Measurements from ENCODE around the gene DYRK3. TPM values are rescaled to one million over a fixed set of nuclear protein-coding genes. Genes with fewer than 3 reads are reported as not detected.

Gene DYRK3
- total and polyA plus RNA-seq, 2 experiments from 2014 or later, result 18.2 to 31.5 TPM

DNA sequence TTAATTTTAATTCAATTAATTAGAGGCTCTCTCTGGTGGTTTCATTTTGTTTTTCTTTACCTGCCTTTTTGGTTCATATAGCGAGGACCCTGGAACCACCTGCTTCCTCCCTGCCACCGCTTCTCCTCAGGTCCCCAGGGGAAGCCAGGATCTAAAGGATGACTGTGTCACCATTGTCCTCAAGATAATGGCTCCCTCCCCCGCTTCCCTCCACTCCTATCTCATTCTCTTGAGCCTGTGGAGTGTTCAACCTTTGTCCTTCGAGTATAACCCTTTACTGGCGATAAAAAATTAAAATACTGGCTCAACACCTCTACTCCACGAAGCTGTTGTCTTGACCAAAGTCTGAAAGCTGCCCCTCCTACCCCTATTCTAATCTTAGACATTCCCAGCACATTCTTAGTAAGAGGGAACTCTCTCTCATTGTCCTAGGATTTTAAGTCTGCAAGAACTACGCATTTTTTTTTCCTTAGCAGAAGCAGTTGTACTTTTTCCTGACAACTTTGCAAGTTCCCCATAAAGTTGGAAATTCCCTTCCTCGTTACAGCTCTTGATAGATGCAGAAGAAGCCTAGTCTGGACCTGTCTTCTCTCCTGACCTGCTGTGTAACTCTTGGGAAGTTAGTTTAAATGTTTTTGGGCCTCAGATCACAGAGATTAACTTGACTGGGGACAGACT is 36.8 kb downstream of the DYRK3 start:
- Histone ChIP-seq H3K9me2 (ENCODE audit: insufficient read depth) (no peaks in the 10 kb centered on the region), H3K9ac (no peak overlapping the region), H3K4me2 (ENCODE audit: unreplicated experiment) (no peak overlapping the region), H3K4me1 (ENCODE audit: insufficient read depth) (peaks cover 27% of the 10 kb centered on the region), H3K27ac (no peak overlapping the region), H4K20me1 (ENCODE audit: insufficient read depth) (no peaks in the 10 kb centered on the region), H3K79me2 (ENCODE audit: insufficient read depth) (no peaks in the 10 kb centered on the region), H3F3A (ENCODE audit: insufficient read depth) (peaks cover 10% of the 10 kb centered on the region), H2AFZ (no peak overlapping the region), H3K9me3 (ENCODE audit: low read depth) (no peaks in the 10 kb centered on the region), H3K36me3 (ENCODE audit: low read depth) (no peaks in the 10 kb centered on the region), H3K4me3 (no peak overlapping the region), H3K27me3 (replicated peaks; ENCODE audit: insufficient read depth) (no peaks in the 10 kb centered on the region)
- 84 to 87% methylated on average over 8 of the region's 8 CpGs for WGBS, 2 experiments (ENCODE audit: low coverage in 1 of 2, low lambda C conversion rate in 2 of 2, missing lambda C conversion rate in 2 of 2)
- TF ChIP-seq EZH2 (IDR thresholded peaks at IDR 0.05; ENCODE audit: insufficient read depth, poor library complexity, severe bottlenecking), result no peak
- TF ChIP-seq EZH2phosphoT487 (IDR thresholded peaks at IDR 0.05; ENCODE audit: insufficient read depth, low read depth), result no peak
- in situ Hi-C loops (cut with MboI), result no loop called here
- no peak for DNase-seq

DNA sequence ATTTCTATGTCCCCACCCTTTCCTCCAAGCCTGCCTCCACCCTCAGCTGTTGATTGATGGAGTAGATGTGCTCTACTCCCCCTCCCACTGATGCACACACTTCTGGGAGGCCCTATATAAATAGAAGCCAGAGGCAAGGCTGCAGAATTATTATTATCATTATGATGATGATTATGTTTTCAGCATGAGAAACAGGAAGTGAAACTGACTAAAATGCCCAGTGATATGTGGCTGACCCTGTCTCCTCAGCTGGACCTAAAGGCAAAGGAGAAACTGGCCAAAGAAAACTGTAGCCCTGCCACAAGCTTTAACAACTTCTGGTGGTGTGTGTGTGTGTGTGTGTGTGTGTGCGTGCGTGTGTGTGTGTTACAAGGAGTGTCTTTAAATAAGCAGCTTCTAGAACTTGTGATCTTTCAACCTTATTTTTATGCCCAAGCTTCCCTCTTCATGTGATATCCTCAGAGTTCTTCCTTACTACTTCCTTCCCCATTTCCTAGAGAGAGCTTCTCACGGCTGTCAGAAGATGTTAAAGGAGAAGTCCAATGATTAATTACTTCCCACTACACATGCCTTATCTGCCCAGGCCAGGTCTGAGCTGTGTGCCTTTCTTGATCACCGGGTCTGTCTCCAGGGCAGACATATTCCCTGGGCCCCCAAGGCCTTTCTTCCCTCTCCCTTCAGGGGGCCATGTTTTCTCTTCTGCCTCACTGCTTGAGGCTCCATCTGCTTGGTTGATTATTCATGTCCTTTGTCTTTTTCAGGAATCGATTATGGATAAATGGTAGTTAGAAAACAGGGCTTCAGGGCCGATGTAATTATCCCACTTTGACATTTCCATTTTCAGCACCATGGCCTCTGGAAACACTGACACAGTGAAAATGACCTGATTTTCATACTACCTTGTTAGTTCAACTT is 37.8 kb downstream of the DYRK3 start:
- Histone ChIP-seq H3K27ac (no peak overlapping the region), H3K36me3 (ENCODE audit: low read depth) (no peaks in the 10 kb centered on the region), H4K20me1 (ENCODE audit: insufficient read depth) (no peaks in the 10 kb centered on the region), H3F3A (ENCODE audit: insufficient read depth) (peaks cover 10% of the 10 kb centered on the region), H3K4me2 (ENCODE audit: unreplicated experiment) (no peak overlapping the region), H3K9ac (no peak overlapping the region), H3K9me3 (ENCODE audit: low read depth) (no peaks in the 10 kb centered on the region), H2AFZ (0 out of 2 replicates have a peak overlapping the region, but pooled peaks have one; percentile 4), H3K27me3 (replicated peaks; ENCODE audit: insufficient read depth) (no peaks in the 10 kb centered on the region), H3K79me2 (ENCODE audit: insufficient read depth) (no peaks in the 10 kb centered on the region), H3K9me2 (ENCODE audit: insufficient read depth) (no peaks in the 10 kb centered on the region), H3K4me3 (no peak overlapping the region), H3K4me1 (ENCODE audit: insufficient read depth) (peaks cover 27% of the 10 kb centered on the region)
- TF ChIP-seq EZH2 (IDR thresholded peaks at IDR 0.05; ENCODE audit: insufficient read depth, poor library complexity, severe bottlenecking) (no peak), EZH2phosphoT487 (IDR thresholded peaks at IDR 0.05; ENCODE audit: insufficient read depth, low read depth) (no peak)
- in situ Hi-C loops (cut with MboI), result no loop called here
- WGBS, 2 experiments (ENCODE audit: low coverage in 1 of 2, low lambda C conversion rate in 2 of 2, missing lambda C conversion rate in 2 of 2), result 70 to 75% methylated on average over 6 of the region's 6 CpGs
- no peak for DNase-seq

DNA sequence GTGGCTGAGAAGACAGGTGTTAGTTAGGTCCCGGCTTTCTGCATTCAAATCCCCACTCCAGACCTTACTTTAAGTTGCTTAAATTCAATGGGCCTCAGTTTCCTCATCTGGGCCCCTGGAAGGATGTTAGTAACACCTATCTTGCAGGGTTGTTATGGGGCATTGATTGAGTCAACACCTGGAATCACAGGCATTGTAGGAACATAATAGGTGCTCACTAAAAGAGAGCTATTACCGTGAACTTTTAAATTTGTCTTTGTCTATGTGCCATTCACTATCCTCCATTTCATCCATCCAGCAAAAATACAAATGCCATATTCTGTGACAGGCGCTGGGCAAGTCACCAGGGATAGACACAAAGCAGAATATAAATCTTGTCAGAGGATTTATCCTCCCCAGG is 38.9 kb downstream of the DYRK3 start:
- in situ Hi-C loops (cut with MboI), result no loop called here
- Histone ChIP-seq H3K4me1 (ENCODE audit: insufficient read depth) (peaks cover 27% of the 10 kb centered on the region), H3K27ac (peak overlapping the region; percentile 85), H3K27me3 (replicated peaks; ENCODE audit: insufficient read depth) (no peaks in the 10 kb centered on the region), H2AFZ (peak overlapping the region; percentile 28), H3K36me3 (ENCODE audit: low read depth) (no peaks in the 10 kb centered on the region), H3K9me3 (ENCODE audit: low read depth) (no peaks in the 10 kb centered on the region), H3K4me2 (ENCODE audit: unreplicated experiment) (peak overlapping the region; percentile 32), H3K9ac (peak overlapping the region; percentile 58), H3K9me2 (ENCODE audit: insufficient read depth) (no peaks in the 10 kb centered on the region), H3F3A (ENCODE audit: insufficient read depth) (peaks cover 10% of the 10 kb centered on the region), H4K20me1 (ENCODE audit: insufficient read depth) (no peaks in the 10 kb centered on the region), H3K4me3 (no peak overlapping the region), H3K79me2 (ENCODE audit: insufficient read depth) (no peaks in the 10 kb centered on the region)
- TF ChIP-seq EZH2phosphoT487 (IDR thresholded peaks at IDR 0.05; ENCODE audit: insufficient read depth, low read depth) (no peak), EZH2 (IDR thresholded peaks at IDR 0.05; ENCODE audit: insufficient read depth, poor library complexity, severe bottlenecking) (no peak)
- DNase-seq, result no peak
- 86 to 87% methylated on average over 3 of the region's 3 CpGs for WGBS, 2 experiments (ENCODE audit: low coverage in 1 of 2, low lambda C conversion rate in 2 of 2, missing lambda C conversion rate in 2 of 2)

DNA sequence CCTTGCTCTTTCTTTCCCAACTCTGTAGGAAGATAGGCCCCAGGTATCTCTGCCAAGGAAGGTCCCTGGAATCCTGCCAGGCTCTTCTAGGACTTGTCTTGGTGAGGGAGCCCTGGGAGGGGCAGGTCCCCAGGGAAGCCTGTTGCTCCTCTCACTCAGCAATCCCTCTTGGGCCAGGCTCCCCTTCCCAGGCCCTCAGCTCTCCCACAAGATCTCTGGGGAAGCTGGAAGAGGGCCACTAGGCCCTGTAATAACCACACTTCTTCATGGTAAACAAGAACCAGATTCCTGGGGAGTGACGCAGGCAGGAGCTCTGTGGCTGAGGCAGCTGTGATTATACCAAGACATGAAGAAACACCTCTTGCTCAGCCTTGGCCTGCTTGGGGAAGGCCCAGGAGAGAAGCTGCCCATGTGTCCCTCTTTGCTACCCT is 39.4 kb downstream of the DYRK3 start:
- H3K36me3 ChIP-seq (ENCODE audit: low read depth), result no peaks in the 10 kb centered on the region
- H3K9me3 ChIP-seq (ENCODE audit: low read depth), result no peaks in the 10 kb centered on the region
- 0% methylated on average over 1 of the region's 1 CpG for WGBS, 2 experiments (ENCODE audit: low coverage in 1 of 2, low lambda C conversion rate in 2 of 2, missing lambda C conversion rate in 2 of 2)
- no peaks in the 10 kb centered on the region for H3K79me2 ChIP-seq (ENCODE audit: insufficient read depth)
- no peaks in the 10 kb centered on the region for H3K27me3 ChIP-seq (replicated peaks; ENCODE audit: insufficient read depth)
- H3K4me2 ChIP-seq (ENCODE audit: unreplicated experiment), result peak overlapping the region; percentile 32
- H2AFZ ChIP-seq, result peak overlapping the region; percentile 28
- H3K27ac ChIP-seq, result peak overlapping the region; percentile 85
- in situ Hi-C loops (cut with MboI), result no loop called here
- H4K20me1 ChIP-seq (ENCODE audit: insufficient read depth), result no peaks in the 10 kb centered on the region
- peak overlapping the region; percentile 58 for H3K9ac ChIP-seq
- peaks cover 10% of the 10 kb centered on the region for H3F3A ChIP-seq (ENCODE audit: insufficient read depth)
- DNase-seq, result peak; percentile 99
- no peak overlapping the region for H3K4me3 ChIP-seq
- H3K4me1 ChIP-seq (ENCODE audit: insufficient read depth), result peaks cover 27% of the 10 kb centered on the region
- H3K9me2 ChIP-seq (ENCODE audit: insufficient read depth), result no peaks in the 10 kb centered on the region
- TF ChIP-seq EZH2 (IDR thresholded peaks at IDR 0.05; ENCODE audit: insufficient read depth, poor library complexity, severe bottlenecking) (no peak), EZH2phosphoT487 (IDR thresholded peaks at IDR 0.05; ENCODE audit: insufficient read depth, low read depth) (no peak)
